ENCODE data around the gene PDXP.
A peak's percentile ranks its signal among the peaks of the same experiment; 100 is the strongest.
"Not testable (repeated sequence)": the region's sequence is repeated elsewhere in the genome, so short reads cannot be mapped to it uniquely, and the experiment has no call there.

The PDXP gene

GRCh38 chr22:37658133-37659065, at the start of gene PDXP:
PDXP (plus strand) TSS chr22:37658723; CDS start chr22:37658783, 60 bp downstream.
- DNase-seq = peak; percentile 94

- DNase-seq = no peak
Measured at GRCh38 chr22:37609240-37610152, 49.0 kb upstream of the PDXP start.

GRCh38 chr22:37610153-37610475, 48.4 kb upstream of the PDXP start:
- DNase-seq = not testable (repeated sequence)

- no peak for DNase-seq
Measured at GRCh38 chr22:37610480-37611129, 47.9 kb upstream of the PDXP start.

GRCh38 chr22:37611207-37611606, 47.3 kb upstream of the PDXP start:
- no peak for DNase-seq

GRCh38 chr22:37616201-37617083, 42.1 kb upstream of the PDXP start:
- no peak for DNase-seq

- DNase-seq = no peak
Measured at GRCh38 chr22:37617431-37617830, 41.1 kb upstream of the PDXP start.

GRCh38 chr22:37618072-37618656, 40.4 kb upstream of the PDXP start:
- no peak for DNase-seq

GRCh38 chr22:37618674-37619073, 39.8 kb upstream of the PDXP start:
- no peak for DNase-seq

- DNase-seq = no peak
Measured at GRCh38 chr22:37619991-37620390, 38.5 kb upstream of the PDXP start.

GRCh38 chr22:37621352-37621860, 37.1 kb upstream of the PDXP start:
- no peak for DNase-seq

GRCh38 chr22:37623075-37624016, 35.2 kb upstream of the PDXP start:
- no peak for DNase-seq

GRCh38 chr22:37624017-37624365, 34.5 kb upstream of the PDXP start:
- no peak for DNase-seq

GRCh38 chr22:37624876-37625275, 33.6 kb upstream of the PDXP start:
- DNase-seq = no peak

GRCh38 chr22:37625737-37626136, 32.8 kb upstream of the PDXP start:
- DNase-seq = no peak

- DNase-seq = no peak
Measured at GRCh38 chr22:37626144-37626543, 32.4 kb upstream of the PDXP start.

GRCh38 chr22:37626556-37627075, 31.9 kb upstream of the PDXP start:
- DNase-seq = no peak

- no peak for DNase-seq
Measured at GRCh38 chr22:37627121-37627520, 31.4 kb upstream of the PDXP start.

- no peak for DNase-seq
Measured at GRCh38 chr22:37627545-37627944, 31.0 kb upstream of the PDXP start.

- DNase-seq = no peak
Measured at GRCh38 chr22:37628830-37629229, 29.7 kb upstream of the PDXP start.
